MCF 10A (cell line): ENCODE data around the gene ARHGAP24. TPM values are rescaled to one million over a fixed set of nuclear protein-coding genes. Genes with fewer than 3 reads are reported as not detected.

Experiments
- BruUV-seq: library from RNA; stranded (reverse); fragments of 400-500 nt; replicated peaks from 2 replicates; lab custom pipeline; 2021; lab: Mats Ljungman, UMichigan
- CTCF ChIA-PET: fragments of 300-600 bp; sonication (Branson Sonifier 250); formaldehyde crosslinking; extraction: SDS; loops from one replicate; lab custom pipeline; 2021; ENCODE audit warnings: antibody characterized with exemption, inconsistent platforms; lab: Yijun Ruan, JAX
- POLR2A ChIA-PET: fragments of 300-600, 350-650 bp; sonication (Branson Sonifier 250); formaldehyde crosslinking; extraction: SDS; loops from one replicate; lab custom pipeline; 2020; ENCODE audit warnings: antibody characterized with exemption, inconsistent platforms; lab: Yijun Ruan, JAX
- DNase-seq: peaks from one replicate; pipeline ENCODE4 v3.0.0-alpha.2; 2018; ENCODE audit not compliant: unreplicated experiment
- H3K27ac Mint-ChIP-seq: one replicate; pipeline ENCODE4 v1.8.0; 2022; ENCODE audit warnings: mild to moderate bottlenecking, low read depth, mixed read lengths; ENCODE audit not compliant: unreplicated experiment
- H3K27me3 Mint-ChIP-seq: one replicate; pipeline ENCODE4 v1.8.0; 2022; ENCODE audit warnings: mixed read lengths; ENCODE audit not compliant: insufficient read depth, unreplicated experiment
- H3K36me3 Mint-ChIP-seq: one replicate; pipeline ENCODE4 v1.8.0; 2022; ENCODE audit warnings: mild to moderate bottlenecking, moderate library complexity, mixed read lengths; ENCODE audit not compliant: insufficient read depth, unreplicated experiment
- H3K4me1 Mint-ChIP-seq: one replicate; pipeline ENCODE4 v1.8.0; 2022; ENCODE audit warnings: mixed read lengths; ENCODE audit not compliant: insufficient read depth, unreplicated experiment
- H3K4me3 Mint-ChIP-seq: one replicate; pipeline ENCODE4 v1.8.0; 2022; ENCODE audit warnings: mild to moderate bottlenecking, moderate library complexity, mixed read lengths; ENCODE audit not compliant: unreplicated experiment
- H3K9me3 Mint-ChIP-seq: one replicate; pipeline ENCODE4 v1.8.0; 2022; ENCODE audit warnings: mixed read lengths; ENCODE audit not compliant: unreplicated experiment
- intact Hi-C: fragments of 100-400 bp; cut with micrococcal nuclease; formaldehyde crosslinking; loops from 2 replicates; pipeline ENCODE4 v1.14.1; 2022
- total RNA-seq: library from RNA; stranded (reverse); gene quantifications from 2 replicates; pipeline ENCODE4 v1.2.3, GENCODE V29; 2022
- TF ChIP-seq, protein P1 (sequence below): fragments of 200-600 bp; IDR thresholded peaks from one replicate; pipeline ENCODE4 v1.8.0; 2022; ENCODE audit warnings: antibody characterized with exemption, mild to moderate bottlenecking; ENCODE audit not compliant: unreplicated experiment

The ARHGAP24 gene
- total RNA-seq, 1 experiment from 2014 or later = 2.6 TPM

- ChIA-PET POLR2A (interaction anchor here (0.7 kb wide), 1 partner anchor 77 kb away, joined by 3 read pairs; no protein-coding TSS in a partner anchor), CTCF (no interaction called here)
- Mint-ChIP-seq H3K4me3 (no peak overlapping the region), H3K27ac (no peak overlapping the region), H3K36me3 (no peaks in the 10 kb centered on the region), H3K9me3 (no peaks in the 10 kb centered on the region), H3K4me1 (no peaks in the 10 kb centered on the region), H3K27me3 (no peaks in the 10 kb centered on the region)
- intact Hi-C loops = no loop called here
- TF ChIP-seq, protein P1, sequence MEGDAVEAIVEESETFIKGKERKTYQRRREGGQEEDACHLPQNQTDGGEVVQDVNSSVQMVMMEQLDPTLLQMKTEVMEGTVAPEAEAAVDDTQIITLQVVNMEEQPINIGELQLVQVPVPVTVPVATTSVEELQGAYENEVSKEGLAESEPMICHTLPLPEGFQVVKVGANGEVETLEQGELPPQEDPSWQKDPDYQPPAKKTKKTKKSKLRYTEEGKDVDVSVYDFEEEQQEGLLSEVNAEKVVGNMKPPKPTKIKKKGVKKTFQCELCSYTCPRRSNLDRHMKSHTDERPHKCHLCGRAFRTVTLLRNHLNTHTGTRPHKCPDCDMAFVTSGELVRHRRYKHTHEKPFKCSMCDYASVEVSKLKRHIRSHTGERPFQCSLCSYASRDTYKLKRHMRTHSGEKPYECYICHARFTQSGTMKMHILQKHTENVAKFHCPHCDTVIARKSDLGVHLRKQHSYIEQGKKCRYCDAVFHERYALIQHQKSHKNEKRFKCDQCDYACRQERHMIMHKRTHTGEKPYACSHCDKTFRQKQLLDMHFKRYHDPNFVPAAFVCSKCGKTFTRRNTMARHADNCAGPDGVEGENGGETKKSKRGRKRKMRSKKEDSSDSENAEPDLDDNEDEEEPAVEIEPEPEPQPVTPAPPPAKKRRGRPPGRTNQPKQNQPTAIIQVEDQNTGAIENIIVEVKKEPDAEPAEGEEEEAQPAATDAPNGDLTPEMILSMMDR = no peak
- no peak for DNase-seq
- BruUV-seq = no TSS peak
These were observed 116.6 kb downstream of the ARHGAP24 start for GRCh38 chr4:85591406-85592098.

GRCh38 chr4:85595098-85595775 lies 120.3 kb downstream of the ARHGAP24 start:
- Mint-ChIP-seq H3K4me1 (no peaks in the 10 kb centered on the region), H3K27ac (no peak overlapping the region), H3K27me3 (no peaks in the 10 kb centered on the region), H3K36me3 (no peaks in the 10 kb centered on the region), H3K9me3 (no peaks in the 10 kb centered on the region), H3K4me3 (no peak overlapping the region)
- TF ChIP-seq, protein P1 = no peak
- CTCF ChIA-PET = no interaction called here
- no peak for DNase-seq
- BruUV-seq = no TSS peak
- intact Hi-C loops = no loop called here
- POLR2A ChIA-PET = interaction anchor here (1.1 kb wide), 1 partner anchor 10 kb away, joined by 5 read pairs; no protein-coding TSS in a partner anchor

DNA sequence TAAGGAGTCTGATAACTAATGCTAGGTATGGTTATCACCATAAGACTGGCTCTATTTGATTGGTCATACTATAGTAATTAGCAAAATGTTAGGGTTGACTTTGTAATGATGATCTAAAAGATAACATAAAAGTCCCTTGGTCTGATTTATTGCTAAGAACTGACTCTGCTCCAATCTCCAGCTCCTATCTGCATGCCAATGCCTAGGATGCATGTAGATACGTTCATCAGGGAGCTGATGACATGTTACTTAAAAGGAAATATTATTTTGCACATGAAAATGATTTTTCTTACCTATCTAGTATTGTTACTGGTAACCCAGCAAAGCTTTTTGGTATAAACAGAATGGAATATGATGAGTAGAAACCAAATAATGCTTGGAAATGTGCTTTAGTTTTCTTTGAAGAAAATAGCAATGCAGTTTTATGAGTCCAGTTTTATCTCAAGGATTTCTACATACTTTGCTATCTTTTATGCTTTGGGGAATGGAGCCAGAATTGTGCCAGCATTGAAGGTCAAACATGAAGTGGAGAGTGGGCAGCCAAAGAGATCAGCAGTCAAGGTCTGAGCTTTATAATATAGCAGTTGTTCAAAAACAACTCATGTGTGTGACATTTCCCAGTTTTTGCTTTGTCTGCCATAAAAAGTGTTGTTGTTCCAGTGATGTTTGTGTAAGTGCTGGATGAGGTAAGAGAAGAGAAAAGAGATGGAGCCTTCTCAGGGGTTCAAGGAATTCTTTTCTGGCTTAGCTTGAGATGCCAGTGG lies 121.0 kb downstream of the ARHGAP24 start:
- Mint-ChIP-seq H3K9me3 (no peaks in the 10 kb centered on the region), H3K4me1 (no peaks in the 10 kb centered on the region), H3K27ac (no peak overlapping the region), H3K36me3 (no peaks in the 10 kb centered on the region), H3K4me3 (no peak overlapping the region), H3K27me3 (no peaks in the 10 kb centered on the region)
- no peak for DNase-seq
- ChIA-PET CTCF (no interaction called here), POLR2A (interaction anchor here (1.1 kb wide), 1 partner anchor 11 kb away, joined by 5 read pairs; no protein-coding TSS in a partner anchor)
- intact Hi-C loops = no loop called here
- no TSS peak for BruUV-seq
- TF ChIP-seq, protein P1 = no peak

DNA sequence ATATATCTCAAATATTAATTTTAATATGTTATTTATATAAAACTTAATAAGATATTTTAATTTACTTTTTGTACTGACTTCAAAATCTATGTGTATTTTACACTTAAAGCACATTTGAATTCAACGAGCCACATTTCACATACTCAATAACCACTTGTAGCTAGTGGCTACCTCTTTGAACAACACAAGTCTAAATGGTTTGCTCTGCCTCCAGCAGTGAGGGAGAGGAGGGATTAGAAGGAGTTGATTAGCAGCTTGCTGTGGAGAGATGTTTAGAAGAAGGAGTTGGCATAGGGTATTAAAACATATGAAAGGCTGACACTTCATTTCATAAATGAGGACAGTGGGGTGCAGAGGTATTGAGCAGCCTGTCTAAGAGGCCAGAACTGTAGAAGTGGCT lies 124.0 kb downstream of the ARHGAP24 start:
- Mint-ChIP-seq H3K27ac (no peak overlapping the region), H3K36me3 (no peaks in the 10 kb centered on the region), H3K4me3 (no peak overlapping the region), H3K4me1 (no peaks in the 10 kb centered on the region), H3K27me3 (no peaks in the 10 kb centered on the region), H3K9me3 (no peaks in the 10 kb centered on the region)
- intact Hi-C loops = no loop called here
- BruUV-seq = no TSS peak
- POLR2A ChIA-PET = no interaction called here
- TF ChIP-seq, protein P1 = no peak
- CTCF ChIA-PET = interaction anchor here (0.5 to 0.7 kb wide), 2 partner anchors 8 to 749 kb away, joined by 3 read pairs; no protein-coding TSS in a partner anchor
- DNase-seq = no peak
